ENCODE measurements around the gene SDR42E2. TPM values are rescaled to one million over a fixed set of nuclear protein-coding genes. Genes with fewer than 3 reads are reported as not detected.

The SDR42E2 gene
- total RNA-seq, 1 donor from 2014 or later: not detected

- Mint-ChIP-seq H3K4me1 (no peaks in the 10 kb centered on the region), H3K36me3 (no peaks in the 10 kb centered on the region), H3K27me3 (ENCODE audit: insufficient read depth, low read depth) (peaks cover 11% of the 10 kb centered on the region), H3K4me3 (no peak overlapping the region), H3K27ac (no peak overlapping the region), H3K9me3 (no peaks in the 10 kb centered on the region)
- Histone ChIP-seq H4K20me1 (ENCODE audit: low read depth) (no peaks in the 10 kb centered on the region), H3K27ac (no peak overlapping the region), H2AFZ (replicated peaks) (no peak overlapping the region), H3F3A (ENCODE audit: low read depth) (no peaks in the 10 kb centered on the region), H3K79me2 (ENCODE audit: low read depth) (no peaks in the 10 kb centered on the region), H3K4me3 (no peak overlapping the region), H3K27me3 (no peaks in the 10 kb centered on the region), H3K9me3 (ENCODE audit: low read depth) (no peaks in the 10 kb centered on the region), H3K9ac (no peak overlapping the region), H3K4me1 (no peaks in the 10 kb centered on the region), H3K36me3 (no peaks in the 10 kb centered on the region), H3K4me2 (no peak overlapping the region)
- DNase-seq (ENCODE audit: low spot score): no peak
- TF ChIP-seq EZH2phosphoT487 (IDR thresholded peaks at IDR 0.05) (no peak), EZH2 (IDR thresholded peaks at IDR 0.05) (no peak)
- TF ChIP-seq, protein P1, sequence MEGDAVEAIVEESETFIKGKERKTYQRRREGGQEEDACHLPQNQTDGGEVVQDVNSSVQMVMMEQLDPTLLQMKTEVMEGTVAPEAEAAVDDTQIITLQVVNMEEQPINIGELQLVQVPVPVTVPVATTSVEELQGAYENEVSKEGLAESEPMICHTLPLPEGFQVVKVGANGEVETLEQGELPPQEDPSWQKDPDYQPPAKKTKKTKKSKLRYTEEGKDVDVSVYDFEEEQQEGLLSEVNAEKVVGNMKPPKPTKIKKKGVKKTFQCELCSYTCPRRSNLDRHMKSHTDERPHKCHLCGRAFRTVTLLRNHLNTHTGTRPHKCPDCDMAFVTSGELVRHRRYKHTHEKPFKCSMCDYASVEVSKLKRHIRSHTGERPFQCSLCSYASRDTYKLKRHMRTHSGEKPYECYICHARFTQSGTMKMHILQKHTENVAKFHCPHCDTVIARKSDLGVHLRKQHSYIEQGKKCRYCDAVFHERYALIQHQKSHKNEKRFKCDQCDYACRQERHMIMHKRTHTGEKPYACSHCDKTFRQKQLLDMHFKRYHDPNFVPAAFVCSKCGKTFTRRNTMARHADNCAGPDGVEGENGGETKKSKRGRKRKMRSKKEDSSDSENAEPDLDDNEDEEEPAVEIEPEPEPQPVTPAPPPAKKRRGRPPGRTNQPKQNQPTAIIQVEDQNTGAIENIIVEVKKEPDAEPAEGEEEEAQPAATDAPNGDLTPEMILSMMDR (IDR thresholded peaks at IDR 0.05): no peak
Observed at GRCh38 chr16:22139732-22140131, 22.6 kb upstream of the SDR42E2 start.

GRCh38 chr16:22141767-22142166 lies 20.5 kb upstream of the SDR42E2 start:
- peak overlapping the region; percentile 78 for H2AFZ ChIP-seq (replicated peaks)
- no peaks in the 10 kb centered on the region for H4K20me1 ChIP-seq (ENCODE audit: low read depth)
- H3K27ac ChIP-seq: no peak overlapping the region
- TF ChIP-seq EZH2 (IDR thresholded peaks at IDR 0.05) (no peak), EZH2phosphoT487 (IDR thresholded peaks at IDR 0.05) (no peak)
- TF ChIP-seq, protein P1 (IDR thresholded peaks at IDR 0.05): peak; percentile 65
- H3K4me3 ChIP-seq: no peak overlapping the region
- Mint-ChIP-seq H3K36me3 (no peaks in the 10 kb centered on the region), H3K4me3 (peak overlapping the region; percentile 27), H3K27ac (no peak overlapping the region), H3K9me3 (no peaks in the 10 kb centered on the region), H3K27me3 (ENCODE audit: insufficient read depth, low read depth) (peaks cover 11% of the 10 kb centered on the region), H3K4me1 (no peaks in the 10 kb centered on the region)
- H3F3A ChIP-seq (ENCODE audit: low read depth): no peaks in the 10 kb centered on the region
- H3K27me3 ChIP-seq: no peaks in the 10 kb centered on the region
- H3K4me2 ChIP-seq: no peak overlapping the region
- DNase-seq (ENCODE audit: low spot score): peak; percentile 59
- H3K79me2 ChIP-seq (ENCODE audit: low read depth): no peaks in the 10 kb centered on the region
- no peaks in the 10 kb centered on the region for H3K4me1 ChIP-seq
- H3K36me3 ChIP-seq: no peaks in the 10 kb centered on the region
- no peak overlapping the region for H3K9ac ChIP-seq
- no peaks in the 10 kb centered on the region for H3K9me3 ChIP-seq (ENCODE audit: low read depth)

DNA sequence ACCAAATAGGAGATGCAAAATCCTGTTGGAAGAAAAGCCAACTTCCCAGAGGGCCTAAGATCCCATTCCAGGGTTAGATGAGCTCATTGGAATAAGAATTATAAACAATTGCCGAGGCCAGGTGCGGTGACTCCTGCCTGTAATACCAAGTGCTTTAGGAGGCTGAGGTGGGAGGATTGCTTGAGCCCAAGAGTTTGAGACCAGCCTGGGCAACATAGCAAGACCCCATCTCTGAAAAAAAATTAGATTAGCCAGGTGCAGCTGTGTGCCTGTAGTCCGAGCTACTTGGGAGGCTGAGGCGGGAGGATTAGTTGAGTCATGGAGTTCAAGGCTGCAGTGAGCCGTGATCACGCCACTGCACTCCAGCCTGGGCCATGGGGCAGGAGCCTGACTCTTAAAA lies 17.8 kb upstream of the SDR42E2 start:
- Histone ChIP-seq H3K9ac (no peak overlapping the region), H3F3A (ENCODE audit: low read depth) (no peaks in the 10 kb centered on the region), H3K9me3 (ENCODE audit: low read depth) (no peaks in the 10 kb centered on the region), H3K27me3 (no peaks in the 10 kb centered on the region), H3K27ac (no peak overlapping the region), H3K4me2 (no peak overlapping the region), H2AFZ (replicated peaks) (no peak overlapping the region), H3K4me1 (no peaks in the 10 kb centered on the region), H3K4me3 (no peak overlapping the region), H3K36me3 (no peaks in the 10 kb centered on the region), H4K20me1 (ENCODE audit: low read depth) (no peaks in the 10 kb centered on the region), H3K79me2 (ENCODE audit: low read depth) (no peaks in the 10 kb centered on the region)
- no peak overlapping the region for H3K4me3 Mint-ChIP-seq
- no peaks in the 10 kb centered on the region for H3K4me1 Mint-ChIP-seq
- no peaks in the 10 kb centered on the region for H3K36me3 Mint-ChIP-seq
- H3K27me3 Mint-ChIP-seq (ENCODE audit: insufficient read depth, low read depth): peaks cover 16% of the 10 kb centered on the region
- no peaks in the 10 kb centered on the region for H3K9me3 Mint-ChIP-seq
- no peak overlapping the region for H3K27ac Mint-ChIP-seq
- TF ChIP-seq EZH2 (IDR thresholded peaks at IDR 0.05): no peak
- TF ChIP-seq, protein P1 (IDR thresholded peaks at IDR 0.05): no peak
- TF ChIP-seq EZH2phosphoT487 (IDR thresholded peaks at IDR 0.05): no peak
- no peak for DNase-seq (ENCODE audit: low spot score)
